Esophagus (tissue), 2 donors: Measurements from ENCODE around the gene CDIP1. TPM values are rescaled to one million over a fixed set of nuclear protein-coding genes. Genes with fewer than 3 reads are reported as not detected.

Source experiments
- H3K27ac ChIP-seq, 2 donors: one replicate each; pipeline ENCODE4 v1.5.1; 2013; ENCODE audit warnings: low read depth in 2 of 2, mild to moderate bottlenecking in 2 of 2, inconsistent platforms in 1 of 2, low read length in 1 of 2, moderate library complexity in 1 of 2
- H3K27me3 ChIP-seq, 2 donors: one replicate each; pipeline ENCODE4 v1.6.1; 2013; ENCODE audit warnings: low read length in 2 of 2, control low read depth in 1 of 2, mild to moderate bottlenecking in 1 of 2; ENCODE audit not compliant: insufficient read depth in 2 of 2, control insufficient read depth in 1 of 2
- H3K36me3 ChIP-seq, 2 donors: one replicate each; pipeline ENCODE4 v1.6.1; 2013; ENCODE audit warnings: low read length in 1 of 2; ENCODE audit not compliant: control insufficient read depth in 2 of 2, insufficient read depth in 2 of 2
- H3K4me1 ChIP-seq, 2 donors: one replicate each; pipeline ENCODE4 v1.6.1; 2013; ENCODE audit warnings: low read length in 1 of 2; ENCODE audit not compliant: control insufficient read depth in 2 of 2, insufficient read depth in 2 of 2
- H3K4me3 ChIP-seq, 2 donors: one replicate each; pipeline ENCODE4 v1.5.1; 2013; ENCODE audit warnings: low read length in 2 of 2, mild to moderate bottlenecking in 2 of 2, low read depth in 1 of 2, moderate library complexity in 1 of 2
- H3K9me3 ChIP-seq, 2 donors: one replicate each; pipeline ENCODE4 v1.6.1; 2013; ENCODE audit warnings: mild to moderate bottlenecking in 2 of 2, low read depth in 1 of 2, low read length in 1 of 2, moderate library complexity in 1 of 2; ENCODE audit not compliant: control insufficient read depth in 2 of 2, insufficient read depth in 1 of 2
- WGBS, 2 donors: extraction: QIAGEN DNeasy Blood & Tissue Kit; methylation state at CpG; one replicate each; pipeline ENCODE4 v1.1.7; 2013; 5-methylcytosine and 5-hydroxymethylcytosine counted together
- polyA plus RNA-seq, 2 donors: library from polyadenylated mRNA; stranded (reverse); fragments of 200-250 nt; gene quantifications; one replicate each; pipeline ENCODE4 v1.2.3, GENCODE V29; 2013
- donor health status: healthy with polysubstance abuse.
- donor health status: Bipolar disorder and iron deficiency.

Gene CDIP1
- polyA plus RNA-seq, 2 donors: 12.0 to 12.1 TPM

- Histone ChIP-seq H3K27me3 (no peaks in the 10 kb centered on the region), H3K4me3 (no peak overlapping the region), H3K4me1 (no peaks in the 10 kb centered on the region), H3K36me3 (peaks cover 0 to 3% of the 10 kb centered on the region in 2 donors), H3K27ac (no peak overlapping the region), H3K9me3 (no peaks in the 10 kb centered on the region)
- WGBS, 2 donors: 95 to 100% methylated on average over 1 of the region's 1 CpG
These were observed 56.6 kb downstream of the CDIP1 start for GRCh38 chr16:4481963-4482362.

- peaks cover 0 to 3% of the 10 kb centered on the region in 2 donors for H3K36me3 ChIP-seq
- no peaks in the 10 kb centered on the region for H3K9me3 ChIP-seq
- H3K4me3 ChIP-seq: no peak overlapping the region
- H3K4me1 ChIP-seq: no peaks in the 10 kb centered on the region
- WGBS, 2 donors: 67 to 81% methylated on average over 2 of the region's 2 CpGs
- H3K27ac ChIP-seq: no peak overlapping the region
- no peaks in the 10 kb centered on the region for H3K27me3 ChIP-seq
These were observed 57.0 kb downstream of the CDIP1 start for GRCh38 chr16:4481526-4481925.

GRCh38 chr16:4477966-4478365 lies 60.6 kb downstream of the CDIP1 start:
- H3K36me3 ChIP-seq: no peaks in the 10 kb centered on the region
- H3K9me3 ChIP-seq: no peaks in the 10 kb centered on the region
- H3K4me3 ChIP-seq: peak overlapping the region in 1 of 2 donors; percentile 87
- 28 to 41% methylated on average over 2 of the region's 2 CpGs for WGBS, 2 donors
- peaks cover 0 to 8% of the 10 kb centered on the region in 2 donors for H3K4me1 ChIP-seq
- H3K27me3 ChIP-seq: no peaks in the 10 kb centered on the region
- peak overlapping the region in 1 of 2 donors; percentile 36 for H3K27ac ChIP-seq

- H3K4me3 ChIP-seq: peak within 1 kb of the TSS; percentile 87 to 89
- H3K27me3 ChIP-seq: no peaks in the 10 kb centered on the region
- peaks cover 0 to 8% of the 10 kb centered on the region in 2 donors for H3K4me1 ChIP-seq
- 9% methylated on average over 61 to 70 of the region's 70 CpGs for WGBS, 2 donors
- no peaks in the 10 kb centered on the region for H3K36me3 ChIP-seq
- peak within 1 kb of the TSS; percentile 93 for H3K27ac ChIP-seq
- H3K9me3 ChIP-seq: no peaks in the 10 kb centered on the region
These were observed 62.4 kb downstream of the CDIP1 start, which contains the start of gene HMOX2 for GRCh38 chr16:4475880-4476788. Gene HMOX2, plus strand, starts transcription at chr16:4476398. Its CDS starts 29,127 bp downstream, at chr16:4505525.

- WGBS, 2 donors: 2% methylated on average over 52 to 60 of the region's 60 CpGs
- Histone ChIP-seq H3K36me3 (no peaks in the 10 kb centered on the region), H3K9me3 (no peaks in the 10 kb centered on the region), H3K4me3 (peak within 1 kb of the TSS; percentile 70 to 83), H3K27ac (peak within 1 kb of the TSS; percentile 76 to 77), H3K4me1 (peaks cover 0 to 8% of the 10 kb centered on the region in 2 donors), H3K27me3 (no peaks in the 10 kb centered on the region)
These were observed 64.2 kb downstream of the CDIP1 start, which contains the start of gene NMRAL1 for GRCh38 chr16:4474192-4474961. Gene NMRAL1, minus strand, starts transcription at chr16:4474625. Its CDS starts 493 bp downstream, at chr16:4474132.

GRCh38 chr16:4472880-4473279 lies 65.7 kb downstream of the CDIP1 start:
- Histone ChIP-seq H3K36me3 (peaks cover 4 to 5% of the 10 kb centered on the region in 2 donors), H3K9me3 (no peaks in the 10 kb centered on the region), H3K27ac (peak overlapping the region in 1 of 2 donors; percentile 9), H3K27me3 (no peaks in the 10 kb centered on the region), H3K4me1 (peaks cover 0 to 8% of the 10 kb centered on the region in 2 donors), H3K4me3 (no peak overlapping the region)
- 62 to 68% methylated on average over 4 of the region's 4 CpGs for WGBS, 2 donors

GRCh38 chr16:4471869-4472268 lies 66.7 kb downstream of the CDIP1 start:
- 93 to 94% methylated on average over 5 of the region's 5 CpGs for WGBS, 2 donors
- H3K27ac ChIP-seq: no peak overlapping the region

GRCh38 chr16:4468972-4469371 lies 69.6 kb downstream of the CDIP1 start:
- Histone ChIP-seq H3K4me3 (no peak overlapping the region), H3K4me1 (peaks cover 0 to 2% of the 10 kb centered on the region in 2 donors), H3K36me3 (peaks cover 8 to 19% of the 10 kb centered on the region in 2 donors)

More at GRCh38 chr16:4471869-4472268, 66.7 kb downstream of the CDIP1 start:
- peaks cover 0 to 8% of the 10 kb centered on the region in 2 donors for H3K4me1 ChIP-seq
- peaks cover 5 to 6% of the 10 kb centered on the region in 2 donors for H3K36me3 ChIP-seq
- no peaks in the 10 kb centered on the region for H3K9me3 ChIP-seq
- no peaks in the 10 kb centered on the region for H3K27me3 ChIP-seq
- H3K4me3 ChIP-seq: no peak overlapping the region

GRCh38 chr16:4467916-4468315 lies 70.7 kb downstream of the CDIP1 start:
- Histone ChIP-seq H3K4me3 (no peak overlapping the region), H3K9me3 (no peaks in the 10 kb centered on the region), H3K36me3 (peaks cover 14 to 25% of the 10 kb centered on the region in 2 donors), H3K27ac (no peak overlapping the region), H3K27me3 (no peaks in the 10 kb centered on the region), H3K4me1 (no peaks in the 10 kb centered on the region)
- WGBS, 2 donors: 95% methylated on average over 16 of the region's 16 CpGs

More at GRCh38 chr16:4468972-4469371, 69.6 kb downstream of the CDIP1 start:
- H3K27me3 ChIP-seq: no peaks in the 10 kb centered on the region
- H3K9me3 ChIP-seq: no peaks in the 10 kb centered on the region
- WGBS, 2 donors: 76 to 78% methylated on average over 10 of the region's 10 CpGs
- no peak overlapping the region for H3K27ac ChIP-seq
